ENCODE measurements around the gene WSCD2.

DNA sequence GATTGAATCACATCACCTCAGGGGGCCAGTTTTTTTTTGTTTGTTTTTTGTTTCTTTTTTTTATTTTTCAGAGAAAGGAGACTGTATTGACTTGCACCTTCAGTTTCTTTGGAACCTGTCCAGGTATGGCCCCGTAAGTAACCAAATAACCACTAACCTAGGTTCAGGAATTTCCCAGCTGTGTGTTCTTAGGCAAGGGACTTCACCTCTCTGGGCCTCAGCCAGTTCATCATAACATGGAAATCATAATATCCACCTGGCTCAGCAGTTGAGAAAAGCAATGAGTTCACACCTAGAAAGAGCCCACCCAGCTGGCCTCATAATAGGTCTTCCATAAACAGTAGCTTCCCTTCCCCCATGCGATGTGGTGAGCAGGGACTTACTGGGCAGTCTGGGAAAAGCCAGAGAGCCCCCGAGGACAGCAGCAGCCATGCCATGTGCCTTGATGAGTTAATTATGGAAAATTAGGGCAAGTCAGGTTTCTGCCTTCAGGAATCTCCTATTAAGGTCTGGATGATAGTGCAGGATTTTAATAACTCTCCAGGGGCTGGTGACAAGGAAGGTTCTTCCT lies 27.4 kb upstream of the WSCD2 start:
- no peak for TF ChIP-seq CTCF (IDR thresholded peaks at IDR 0.05)
- no peak for TF ChIP-seq EZH2phosphoT487 (IDR thresholded peaks at IDR 0.05; ENCODE audit: borderline replicate concordance, low read depth)
- TF ChIP-seq POLR2AphosphoS5 (IDR thresholded peaks at IDR 0.05; ENCODE audit: low read depth, low read length): no peak
- TF ChIP-seq EP300 (IDR thresholded peaks at IDR 0.05; ENCODE audit: borderline replicate concordance in 1 of 2, low read depth in 1 of 2, low read length in 1 of 2): 0 out of 4 replicates have a peak, but pooled peaks of 1 of the 2 experiments have one; percentile 47
- TF ChIP-seq FOXJ3 (CRISPR knock-in tag; IDR thresholded peaks at IDR 0.05): no peak
- TF ChIP-seq RXRA (IDR thresholded peaks at IDR 0.05; ENCODE audit: borderline replicate concordance, low read depth): no peak

Measured in SK-N-SH (cell line).